ENCODE results near the gene CACNA1F.

DNA sequence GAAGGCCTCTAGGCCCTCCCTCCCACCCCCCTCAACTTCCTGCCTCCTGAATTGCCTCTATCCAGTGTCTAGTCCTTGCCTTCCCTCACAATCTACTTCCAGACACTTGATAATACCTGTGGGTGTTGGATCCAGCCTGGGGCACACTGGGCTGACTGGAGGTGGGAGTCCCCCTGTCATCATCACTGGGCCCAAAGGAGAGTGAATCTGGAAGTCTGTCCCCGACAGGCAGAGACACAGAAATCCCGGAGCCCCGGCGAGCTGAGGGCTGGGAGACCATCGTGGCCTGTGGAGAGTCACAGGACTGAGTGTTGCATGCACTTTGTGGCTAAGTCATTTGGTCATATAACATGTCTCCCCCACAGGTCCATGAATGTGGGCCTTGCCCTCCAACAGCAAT is 24.7 kb downstream of the CACNA1F start:
- TF ChIP-seq, protein P1, sequence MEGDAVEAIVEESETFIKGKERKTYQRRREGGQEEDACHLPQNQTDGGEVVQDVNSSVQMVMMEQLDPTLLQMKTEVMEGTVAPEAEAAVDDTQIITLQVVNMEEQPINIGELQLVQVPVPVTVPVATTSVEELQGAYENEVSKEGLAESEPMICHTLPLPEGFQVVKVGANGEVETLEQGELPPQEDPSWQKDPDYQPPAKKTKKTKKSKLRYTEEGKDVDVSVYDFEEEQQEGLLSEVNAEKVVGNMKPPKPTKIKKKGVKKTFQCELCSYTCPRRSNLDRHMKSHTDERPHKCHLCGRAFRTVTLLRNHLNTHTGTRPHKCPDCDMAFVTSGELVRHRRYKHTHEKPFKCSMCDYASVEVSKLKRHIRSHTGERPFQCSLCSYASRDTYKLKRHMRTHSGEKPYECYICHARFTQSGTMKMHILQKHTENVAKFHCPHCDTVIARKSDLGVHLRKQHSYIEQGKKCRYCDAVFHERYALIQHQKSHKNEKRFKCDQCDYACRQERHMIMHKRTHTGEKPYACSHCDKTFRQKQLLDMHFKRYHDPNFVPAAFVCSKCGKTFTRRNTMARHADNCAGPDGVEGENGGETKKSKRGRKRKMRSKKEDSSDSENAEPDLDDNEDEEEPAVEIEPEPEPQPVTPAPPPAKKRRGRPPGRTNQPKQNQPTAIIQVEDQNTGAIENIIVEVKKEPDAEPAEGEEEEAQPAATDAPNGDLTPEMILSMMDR (conservative IDR thresholded peaks at IDR 0.05; ENCODE audit: low read depth, low read length), result no peak
- TF ChIP-seq EZH2 (IDR thresholded peaks at IDR 0.05; ENCODE audit: borderline replicate concordance, low read depth, low read length, poor library complexity, severe bottlenecking), result no peak

All from A673 (cell line).